Prostate gland (tissue), 2 donors: Measurements from ENCODE around the gene CBL. TPM values are rescaled to one million over a fixed set of nuclear protein-coding genes. Genes with fewer than 3 reads are reported as not detected.
A peak's percentile ranks its signal among the peaks of the same experiment; 100 is the strongest.

Experiments
- DNase-seq: peaks from one replicate; pipeline ENCODE4 v3.0.0-alpha.2; 2019; ENCODE audit warnings: low spot score
- H3K27ac ChIP-seq, 2 donors: fragments of 200-600 bp; sonication (generic); 2 replicates each; pipeline ENCODE4 v1.5.1; 2017 to 2019
- H3K27me3 ChIP-seq: fragments of 200-600 bp; sonication (generic); replicated peaks from 2 replicates; pipeline ENCODE4 v1.5.1; 2019; ENCODE audit not compliant: insufficient read depth
- H3K36me3 ChIP-seq, 2 donors: fragments of 200-600 bp; sonication (generic); 1 replicate in 1 of 2; 2 replicates in 1 of 2; pipeline versions ENCODE4 v1.5.1 to v1.8.1; 2017 to 2019
- H3K4me1 ChIP-seq: fragments of 200-600 bp; sonication (generic); replicated peaks from 2 replicates; pipeline ENCODE4 v1.5.1; 2019
- H3K4me3 ChIP-seq, 2 donors: fragments of 200-600 bp; sonication (generic); 2 replicates each; pipeline ENCODE4 v1.5.1; 2017 to 2019
- H3K9me3 ChIP-seq: fragments of 200-600 bp; sonication (generic); 2 replicates; pipeline ENCODE4 v1.5.1; 2017
- POLR2A ChIP-seq: fragments of 450-650 bp; IDR thresholded peaks from one replicate; pipeline ENCODE4 v1.6.1; 2016; ENCODE audit warnings: antibody characterized with exemption, mild to moderate bottlenecking
- POLR2AphosphoS5 ChIP-seq: sonication (generic); formaldehyde crosslinking; IDR thresholded peaks from one replicate; pipeline ENCODE4 v1.6.1; 2017; ENCODE audit warnings: antibody characterized with exemption
- WGBS: methylation state at CpG from one replicate; pipeline ENCODE4 v1.1.5; 2018; 5-methylcytosine and 5-hydroxymethylcytosine counted together
- intact Hi-C: fragments of 100-400 bp; cut with DNase I; formaldehyde crosslinking; loops from one replicate; pipeline ENCODE4 v1.14.2; 2022
- total RNA-seq, 2 donors: library from RNA; depleted of rRNA; stranded (reverse); fragments of >200 nt; gene quantifications; one replicate each; pipeline ENCODE4 v1.1.0, GENCODE V29; 2016
- TF ChIP-seq, protein P1 (sequence below), 4 experiments: fragments of 200-600 bp in 2 of 4; fragments of 450-650 bp in 2 of 4; sonication (generic) in 2 of 4; IDR thresholded peaks; 1 replicate in 3 of 4; 2 replicates in 1 of 4; pipeline ENCODE4 v1.5.1; 2016 to 2019; ENCODE audit warnings: antibody characterized with exemption in 4 of 4, mild to moderate bottlenecking in 2 of 4, moderate library complexity in 2 of 4

The CBL gene
- total RNA-seq, 2 donors from 2014 or later, result 9.8 to 38.8 TPM

DNA sequence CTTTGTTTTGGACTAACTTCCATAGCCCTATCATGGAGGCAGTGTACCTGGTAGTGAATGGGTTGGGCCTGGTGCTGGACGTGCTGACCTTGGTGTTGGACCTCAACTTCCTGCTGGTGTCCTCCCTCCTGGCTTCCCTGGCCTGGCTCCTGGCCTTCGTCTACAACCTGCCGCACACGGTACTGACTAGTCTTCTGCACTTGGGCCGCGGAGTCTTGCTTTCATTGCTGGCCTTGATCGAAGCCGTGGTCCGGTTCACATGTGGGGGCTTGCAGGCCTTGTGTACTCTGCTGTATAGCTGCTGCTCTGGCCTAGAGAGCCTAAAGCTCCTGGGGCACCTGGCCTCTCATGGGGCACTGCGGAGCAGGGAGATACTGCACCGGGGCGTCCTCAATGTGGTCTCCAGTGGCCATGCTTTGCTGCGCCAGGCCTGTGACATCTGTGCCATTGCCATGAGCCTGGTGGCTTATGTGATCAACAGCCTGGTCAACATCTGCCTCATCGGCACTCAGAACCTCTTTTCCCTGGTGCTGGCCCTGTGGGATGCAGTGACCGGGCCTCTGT is 129.0 kb downstream of the CBL start:
- DNase-seq, result no peak
- intact Hi-C loops, result no loop called here
- Histone ChIP-seq H3K27ac (peak overlapping the region; percentile 77 to 80), H3K4me1 (peaks cover 12% of the 10 kb centered on the region), H3K9me3 (no peaks in the 10 kb centered on the region), H3K4me3 (peak overlapping the region; percentile 63 to 84), H3K36me3 (no peaks in the 10 kb centered on the region), H3K27me3 (no peaks in the 10 kb centered on the region)
- TF ChIP-seq, protein P1, sequence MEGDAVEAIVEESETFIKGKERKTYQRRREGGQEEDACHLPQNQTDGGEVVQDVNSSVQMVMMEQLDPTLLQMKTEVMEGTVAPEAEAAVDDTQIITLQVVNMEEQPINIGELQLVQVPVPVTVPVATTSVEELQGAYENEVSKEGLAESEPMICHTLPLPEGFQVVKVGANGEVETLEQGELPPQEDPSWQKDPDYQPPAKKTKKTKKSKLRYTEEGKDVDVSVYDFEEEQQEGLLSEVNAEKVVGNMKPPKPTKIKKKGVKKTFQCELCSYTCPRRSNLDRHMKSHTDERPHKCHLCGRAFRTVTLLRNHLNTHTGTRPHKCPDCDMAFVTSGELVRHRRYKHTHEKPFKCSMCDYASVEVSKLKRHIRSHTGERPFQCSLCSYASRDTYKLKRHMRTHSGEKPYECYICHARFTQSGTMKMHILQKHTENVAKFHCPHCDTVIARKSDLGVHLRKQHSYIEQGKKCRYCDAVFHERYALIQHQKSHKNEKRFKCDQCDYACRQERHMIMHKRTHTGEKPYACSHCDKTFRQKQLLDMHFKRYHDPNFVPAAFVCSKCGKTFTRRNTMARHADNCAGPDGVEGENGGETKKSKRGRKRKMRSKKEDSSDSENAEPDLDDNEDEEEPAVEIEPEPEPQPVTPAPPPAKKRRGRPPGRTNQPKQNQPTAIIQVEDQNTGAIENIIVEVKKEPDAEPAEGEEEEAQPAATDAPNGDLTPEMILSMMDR (IDR thresholded peaks at IDR 0.05), result no peak
- 62% methylated on average over 15 of the region's 15 CpGs for WGBS

DNA sequence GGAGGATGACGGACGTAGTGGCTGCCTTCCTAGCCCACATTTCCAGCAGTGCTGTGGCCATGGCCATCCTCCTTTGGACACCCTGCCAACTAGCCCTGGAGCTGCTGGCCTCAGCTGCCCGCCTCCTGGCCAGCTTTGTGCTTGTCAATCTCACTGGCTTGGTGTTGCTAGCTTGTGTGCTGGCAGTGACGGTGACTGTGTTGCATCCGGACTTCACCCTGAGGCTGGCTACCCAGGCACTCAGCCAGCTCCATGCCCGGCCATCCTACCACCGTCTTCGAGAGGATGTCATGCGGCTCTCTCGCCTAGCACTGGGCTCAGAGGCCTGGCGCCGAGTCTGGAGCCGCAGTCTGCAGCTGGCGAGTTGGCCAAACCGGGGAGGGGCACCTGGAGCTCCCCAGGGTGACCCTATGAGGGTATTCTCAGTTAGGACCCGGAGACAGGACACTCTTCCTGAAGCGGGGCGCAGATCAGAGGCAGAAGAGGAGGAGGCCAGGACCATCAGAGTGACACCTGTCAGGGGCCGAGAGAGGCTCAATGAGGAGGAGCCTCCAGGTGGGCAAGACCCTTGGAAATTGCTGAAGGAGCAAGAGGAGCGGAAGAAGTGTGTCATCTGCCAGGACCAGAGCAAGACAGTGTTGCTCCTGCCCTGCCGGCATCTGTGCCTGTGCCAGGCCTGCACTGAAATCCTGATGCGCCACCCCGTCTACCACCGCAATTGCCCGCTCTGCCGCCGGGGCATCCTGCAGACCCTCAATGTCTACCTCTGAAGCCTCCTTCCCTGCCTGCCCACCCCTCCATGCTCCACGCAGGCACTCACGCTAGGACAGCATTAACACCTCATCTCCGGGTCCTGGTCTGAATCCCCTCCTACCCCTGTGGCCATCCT is 129.8 kb downstream of the CBL start:
- no peaks in the 10 kb centered on the region for H3K9me3 ChIP-seq
- TF ChIP-seq, protein P1 (IDR thresholded peaks at IDR 0.05), result no peak
- TF ChIP-seq POLR2AphosphoS5 (no peak), POLR2A (no peak)
- 88% methylated on average over 30 of the region's 30 CpGs for WGBS
- no peaks in the 10 kb centered on the region for H3K36me3 ChIP-seq
- no peaks in the 10 kb centered on the region for H3K27me3 ChIP-seq
- no peak overlapping the region for H3K4me3 ChIP-seq
- no peak for DNase-seq
- H3K4me1 ChIP-seq, result peaks cover 20% of the 10 kb centered on the region
- no peak overlapping the region for H3K27ac ChIP-seq
- intact Hi-C loops, result no loop called here

DNA sequence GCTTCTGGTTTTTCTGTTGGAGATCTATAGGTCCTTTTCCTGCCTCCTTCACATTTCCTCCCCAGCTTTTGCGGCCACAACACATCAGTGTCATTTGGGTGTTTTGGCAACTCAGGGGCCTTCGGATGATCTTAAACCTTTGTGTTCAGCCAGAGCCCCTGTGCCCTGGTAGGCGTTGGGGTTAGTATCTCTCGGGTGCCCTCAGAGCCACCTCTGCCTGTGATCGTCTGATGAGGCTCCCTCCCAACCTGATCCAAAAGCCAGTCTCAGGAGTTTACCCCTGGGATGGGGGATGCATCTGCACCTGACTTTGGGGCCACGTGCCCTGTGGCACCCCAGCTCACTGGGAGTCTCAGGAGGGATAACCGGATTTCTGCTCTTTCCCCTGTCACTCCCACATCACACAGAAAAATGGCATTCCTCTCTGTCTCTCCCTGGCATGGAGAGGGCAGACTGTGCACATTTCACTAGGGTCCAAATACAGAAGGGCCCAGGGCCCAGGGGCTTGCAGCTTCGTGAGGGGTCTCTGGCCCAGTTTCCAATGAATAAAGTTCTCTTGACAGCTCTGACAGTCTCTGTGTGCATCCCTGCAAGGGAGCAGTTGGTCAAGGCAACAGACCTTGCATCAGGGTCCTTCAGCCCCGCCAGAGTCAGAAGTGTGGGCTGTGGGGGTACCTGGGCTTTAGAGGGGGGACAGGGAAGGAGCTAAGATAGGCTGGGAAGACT is 130.8 kb downstream of the CBL start:
- H3K4me1 ChIP-seq, result peaks cover 20% of the 10 kb centered on the region
- no peaks in the 10 kb centered on the region for H3K27me3 ChIP-seq
- H3K4me3 ChIP-seq, result no peak overlapping the region
- H3K9me3 ChIP-seq, result no peaks in the 10 kb centered on the region
- no peaks in the 10 kb centered on the region for H3K36me3 ChIP-seq
- H3K27ac ChIP-seq, result no peak overlapping the region
- TF ChIP-seq POLR2A (no peak), POLR2AphosphoS5 (no peak)
- TF ChIP-seq, protein P1 (IDR thresholded peaks at IDR 0.05), result no peak
- WGBS, result 82% methylated on average over 9 of the region's 9 CpGs
- DNase-seq, result no peak
- intact Hi-C loops, result no loop called here

DNA sequence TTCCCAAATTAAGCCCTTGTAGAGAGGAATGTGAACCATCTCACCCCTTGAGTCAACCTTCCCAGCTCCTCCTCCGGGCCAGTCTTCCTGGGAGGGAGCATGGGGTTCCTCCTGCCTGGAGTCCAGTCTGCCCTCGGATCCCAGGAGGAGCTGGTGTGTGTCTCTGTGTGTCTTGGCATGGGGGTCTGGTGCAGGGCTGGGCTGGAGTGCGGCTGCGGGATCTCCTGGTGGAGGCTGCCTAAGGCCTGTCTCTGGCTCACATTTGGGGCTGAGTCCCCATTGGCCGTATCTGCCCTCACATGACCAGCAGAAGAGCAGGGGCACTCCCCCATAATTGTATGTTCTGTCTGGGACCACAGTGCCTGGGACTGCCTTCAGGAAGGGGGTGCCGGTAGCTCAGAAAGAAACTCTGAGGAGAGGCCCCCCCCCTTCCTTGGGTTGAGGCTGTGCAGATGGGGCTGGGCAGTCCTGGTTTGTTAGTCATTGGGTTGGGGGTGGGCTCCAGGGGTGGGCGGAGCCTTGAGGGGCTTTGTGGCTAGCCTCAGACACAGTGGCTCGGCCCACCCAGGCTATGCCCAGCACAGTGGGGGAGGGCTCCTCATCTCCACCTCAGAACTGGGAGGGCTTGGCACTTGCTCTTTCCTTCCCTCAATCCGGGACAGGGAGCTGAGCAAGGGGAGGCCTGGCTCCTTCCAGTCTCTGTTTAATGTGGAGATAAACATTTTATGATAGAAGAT is 131.6 kb downstream of the CBL start:
- DNase-seq, result no peak
- no peaks in the 10 kb centered on the region for H3K9me3 ChIP-seq
- intact Hi-C loops, result loop anchor here (2.0 kb wide), 1 partner anchor 131 kb away; the partner anchor contains the start of gene CBL
- TF ChIP-seq POLR2A, result no peak
- TF ChIP-seq, protein P1 (IDR thresholded peaks at IDR 0.05), result no peak
- TF ChIP-seq POLR2AphosphoS5, result no peak
- no peaks in the 10 kb centered on the region for H3K36me3 ChIP-seq
- WGBS, result 36% methylated on average over 9 of the region's 9 CpGs
- H3K4me3 ChIP-seq, result no peak overlapping the region
- no peaks in the 10 kb centered on the region for H3K27me3 ChIP-seq
- no peak overlapping the region for H3K27ac ChIP-seq
- peaks cover 20% of the 10 kb centered on the region for H3K4me1 ChIP-seq
